Measurements from ENCODE around the gene NME3.

The NME3 gene

GRCh38 chr16:1759511-1759910 lies 11.8 kb downstream of the NME3 start:
- no peaks in the 10 kb centered on the region for H3K4me1 ChIP-seq (ENCODE audit: control insufficient read depth, insufficient read depth, low read length)
- no peak overlapping the region for H3K27ac ChIP-seq (ENCODE audit: low read length)
- no peak overlapping the region for H3K9ac ChIP-seq (ENCODE audit: low read length in 2 of 2)
- no peak overlapping the region for H3K4me3 ChIP-seq (ENCODE audit: low read length in 2 of 2)
- H3K36me3 ChIP-seq (ENCODE audit: control insufficient read depth in 2 of 2, insufficient read depth in 2 of 2, low read length in 2 of 2), result peaks cover 10 to 30% of the 10 kb centered on the region in 2 donors
- no peaks in the 10 kb centered on the region for H3K27me3 ChIP-seq (ENCODE audit: control insufficient read depth in 1 of 2, insufficient read depth in 2 of 2, low read length in 2 of 2)
- H3K9me3 ChIP-seq (ENCODE audit: control insufficient read depth in 2 of 2, low read length in 2 of 2), result no peaks in the 10 kb centered on the region

GRCh38 chr16:1758923-1759322 lies 12.4 kb downstream of the NME3 start:
- H3K36me3 ChIP-seq (ENCODE audit: control insufficient read depth in 2 of 2, insufficient read depth in 2 of 2, low read length in 2 of 2), result peaks cover 10 to 30% of the 10 kb centered on the region in 2 donors
- no peaks in the 10 kb centered on the region for H3K27me3 ChIP-seq (ENCODE audit: control insufficient read depth in 1 of 2, insufficient read depth in 2 of 2, low read length in 2 of 2)
- no peak overlapping the region for H3K9ac ChIP-seq (ENCODE audit: low read length in 2 of 2)

GRCh38 chr16:1757714-1758461 lies 13.5 kb downstream of the NME3 start:
- no peak overlapping the region for H3K9ac ChIP-seq (ENCODE audit: low read length in 2 of 2)
- no peak overlapping the region for H3K27ac ChIP-seq (ENCODE audit: low read length)
- no peaks in the 10 kb centered on the region for H3K27me3 ChIP-seq (ENCODE audit: control insufficient read depth in 1 of 2, insufficient read depth in 2 of 2, low read length in 2 of 2)
- H3K9me3 ChIP-seq (ENCODE audit: control insufficient read depth in 2 of 2, low read length in 2 of 2), result no peaks in the 10 kb centered on the region
- H3K36me3 ChIP-seq (ENCODE audit: control insufficient read depth in 2 of 2, insufficient read depth in 2 of 2, low read length in 2 of 2), result peaks cover 12 to 31% of the 10 kb centered on the region in 2 donors
- H3K4me3 ChIP-seq (ENCODE audit: low read length in 2 of 2), result no peak overlapping the region
- no peaks in the 10 kb centered on the region for H3K4me1 ChIP-seq (ENCODE audit: control insufficient read depth, insufficient read depth, low read length)

More at GRCh38 chr16:1758923-1759322, 12.4 kb downstream of the NME3 start:
- Histone ChIP-seq H3K4me1 (ENCODE audit: control insufficient read depth, insufficient read depth, low read length) (no peaks in the 10 kb centered on the region), H3K4me3 (ENCODE audit: low read length in 2 of 2) (no peak overlapping the region), H3K27ac (ENCODE audit: low read length) (no peak overlapping the region), H3K9me3 (ENCODE audit: control insufficient read depth in 2 of 2, low read length in 2 of 2) (no peaks in the 10 kb centered on the region)

GRCh38 chr16:1754204-1754603 lies 17.1 kb downstream of the NME3 start:
- Histone ChIP-seq H3K9ac (ENCODE audit: low read length in 2 of 2) (no peak overlapping the region), H3K27ac (ENCODE audit: low read length) (no peak overlapping the region), H3K27me3 (ENCODE audit: control insufficient read depth in 1 of 2, insufficient read depth in 2 of 2, low read length in 2 of 2) (no peaks in the 10 kb centered on the region), H3K4me3 (ENCODE audit: low read length in 2 of 2) (no peak overlapping the region), H3K9me3 (ENCODE audit: control insufficient read depth in 2 of 2, low read length in 2 of 2) (no peaks in the 10 kb centered on the region), H3K36me3 (ENCODE audit: control insufficient read depth in 2 of 2, insufficient read depth in 2 of 2, low read length in 2 of 2) (peaks cover 21 to 32% of the 10 kb centered on the region in 2 donors), H3K4me1 (ENCODE audit: control insufficient read depth, insufficient read depth, low read length) (no peaks in the 10 kb centered on the region)

- Histone ChIP-seq H3K9ac (ENCODE audit: low read length in 2 of 2) (no peak overlapping the region), H3K4me1 (ENCODE audit: control insufficient read depth, insufficient read depth, low read length) (no peaks in the 10 kb centered on the region), H3K9me3 (ENCODE audit: control insufficient read depth in 2 of 2, low read length in 2 of 2) (no peaks in the 10 kb centered on the region), H3K36me3 (ENCODE audit: control insufficient read depth in 2 of 2, insufficient read depth in 2 of 2, low read length in 2 of 2) (peaks cover 35 to 41% of the 10 kb centered on the region in 2 donors), H3K4me3 (ENCODE audit: low read length in 2 of 2) (no peak overlapping the region), H3K27me3 (ENCODE audit: control insufficient read depth in 1 of 2, insufficient read depth in 2 of 2, low read length in 2 of 2) (no peaks in the 10 kb centered on the region), H3K27ac (ENCODE audit: low read length) (no peak overlapping the region)
These were observed 18.5 kb downstream of the NME3 start for GRCh38 chr16:1752853-1753252.

- no peak overlapping the region for H3K27ac ChIP-seq (ENCODE audit: low read length)
- H3K4me1 ChIP-seq (ENCODE audit: control insufficient read depth, insufficient read depth, low read length), result no peaks in the 10 kb centered on the region
- no peak overlapping the region for H3K9ac ChIP-seq (ENCODE audit: low read length in 2 of 2)
- peaks cover 36 to 46% of the 10 kb centered on the region in 2 donors for H3K36me3 ChIP-seq (ENCODE audit: control insufficient read depth in 2 of 2, insufficient read depth in 2 of 2, low read length in 2 of 2)
- no peak overlapping the region for H3K4me3 ChIP-seq (ENCODE audit: low read length in 2 of 2)
- no peaks in the 10 kb centered on the region for H3K9me3 ChIP-seq (ENCODE audit: control insufficient read depth in 2 of 2, low read length in 2 of 2)
- H3K27me3 ChIP-seq (ENCODE audit: control insufficient read depth in 1 of 2, insufficient read depth in 2 of 2, low read length in 2 of 2), result no peaks in the 10 kb centered on the region
These were observed 19.4 kb downstream of the NME3 start for GRCh38 chr16:1751946-1752345.

- peaks cover 38 to 49% of the 10 kb centered on the region in 2 donors for H3K36me3 ChIP-seq (ENCODE audit: control insufficient read depth in 2 of 2, insufficient read depth in 2 of 2, low read length in 2 of 2)
- no peaks in the 10 kb centered on the region for H3K9me3 ChIP-seq (ENCODE audit: control insufficient read depth in 2 of 2, low read length in 2 of 2)
These were observed 21.9 kb downstream of the NME3 start for GRCh38 chr16:1749152-1750117.

GRCh38 chr16:1747934-1748333 lies 23.4 kb downstream of the NME3 start:
- Histone ChIP-seq H3K27me3 (ENCODE audit: control insufficient read depth in 1 of 2, insufficient read depth in 2 of 2, low read length in 2 of 2) (no peaks in the 10 kb centered on the region), H3K4me1 (ENCODE audit: control insufficient read depth, insufficient read depth, low read length) (no peaks in the 10 kb centered on the region), H3K27ac (ENCODE audit: low read length) (no peak overlapping the region), H3K9ac (ENCODE audit: low read length in 2 of 2) (no peak overlapping the region), H3K4me3 (ENCODE audit: low read length in 2 of 2) (no peak overlapping the region), H3K36me3 (ENCODE audit: control insufficient read depth in 2 of 2, insufficient read depth in 2 of 2, low read length in 2 of 2) (peaks cover 36 to 57% of the 10 kb centered on the region in 2 donors), H3K9me3 (ENCODE audit: control insufficient read depth in 2 of 2, low read length in 2 of 2) (no peaks in the 10 kb centered on the region)

More at GRCh38 chr16:1749152-1750117, 21.9 kb downstream of the NME3 start:
- H3K27me3 ChIP-seq (ENCODE audit: control insufficient read depth in 1 of 2, insufficient read depth in 2 of 2, low read length in 2 of 2), result no peaks in the 10 kb centered on the region
- no peak overlapping the region for H3K9ac ChIP-seq (ENCODE audit: low read length in 2 of 2)
- no peak overlapping the region for H3K27ac ChIP-seq (ENCODE audit: low read length)
- no peak overlapping the region for H3K4me3 ChIP-seq (ENCODE audit: low read length in 2 of 2)
- H3K4me1 ChIP-seq (ENCODE audit: control insufficient read depth, insufficient read depth, low read length), result no peaks in the 10 kb centered on the region

- H3K27ac ChIP-seq (ENCODE audit: low read length), result no peak overlapping the region
- no peaks in the 10 kb centered on the region for H3K27me3 ChIP-seq (ENCODE audit: control insufficient read depth in 1 of 2, insufficient read depth in 2 of 2, low read length in 2 of 2)
- no peak overlapping the region for H3K9ac ChIP-seq (ENCODE audit: low read length in 2 of 2)
- H3K4me3 ChIP-seq (ENCODE audit: low read length in 2 of 2), result no peak overlapping the region
- H3K4me1 ChIP-seq (ENCODE audit: control insufficient read depth, insufficient read depth, low read length), result no peaks in the 10 kb centered on the region
- peaks cover 34 to 53% of the 10 kb centered on the region in 2 donors for H3K36me3 ChIP-seq (ENCODE audit: control insufficient read depth in 2 of 2, insufficient read depth in 2 of 2, low read length in 2 of 2)
- H3K9me3 ChIP-seq (ENCODE audit: control insufficient read depth in 2 of 2, low read length in 2 of 2), result no peaks in the 10 kb centered on the region
These were observed 24.6 kb downstream of the NME3 start for GRCh38 chr16:1746693-1747195.

- Histone ChIP-seq H3K36me3 (ENCODE audit: control insufficient read depth in 2 of 2, insufficient read depth in 2 of 2, low read length in 2 of 2) (peaks cover 34 to 51% of the 10 kb centered on the region in 2 donors), H3K4me3 (ENCODE audit: low read length in 2 of 2) (no peak overlapping the region), H3K4me1 (ENCODE audit: control insufficient read depth, insufficient read depth, low read length) (no peaks in the 10 kb centered on the region), H3K27ac (ENCODE audit: low read length) (no peak overlapping the region), H3K27me3 (ENCODE audit: control insufficient read depth in 1 of 2, insufficient read depth in 2 of 2, low read length in 2 of 2) (no peaks in the 10 kb centered on the region), H3K9ac (ENCODE audit: low read length in 2 of 2) (no peak overlapping the region), H3K9me3 (ENCODE audit: control insufficient read depth in 2 of 2, low read length in 2 of 2) (no peaks in the 10 kb centered on the region)
These were observed 25.2 kb downstream of the NME3 start for GRCh38 chr16:1745900-1746692.

All from stomach smooth muscle (tissue), 2 donors.